T-helper 1 cell treated with Interleukin-12 subunit alpha and Interleukin-12 subunit beta and Interleukin-4 antibody, amounts not matched to agents 30 ng/mL and 1 ng/mL, for 36 hours (primary cell): Measurements from ENCODE around the gene GPAM. TPM values are rescaled to one million over a fixed set of nuclear protein-coding genes. Genes with fewer than 3 reads are reported as not detected.

ENCODE experiments used
- intact Hi-C: fragments of 100-400 bp; cut with micrococcal nuclease; formaldehyde crosslinking; loops from one replicate; pipeline ENCODE4 v1.15.1; 2024
- total RNA-seq: library from RNA; stranded (reverse); gene quantifications from 2 replicates; pipeline ENCODE4 v1.2.3, GENCODE V29; 2022

Gene GPAM
- total RNA-seq, 1 donor from 2014 or later: 7.5 TPM

GRCh38 chr10:112184052-112184371 is 447 bp upstream of the GPAM start:
- intact Hi-C loops: loop anchor here (2.0 to 10.0 kb wide), 6 partner anchors 348 to 1991 kb away; partner anchors contain the start of genes CCDC186, DUSP5 and SMNDC1

DNA sequence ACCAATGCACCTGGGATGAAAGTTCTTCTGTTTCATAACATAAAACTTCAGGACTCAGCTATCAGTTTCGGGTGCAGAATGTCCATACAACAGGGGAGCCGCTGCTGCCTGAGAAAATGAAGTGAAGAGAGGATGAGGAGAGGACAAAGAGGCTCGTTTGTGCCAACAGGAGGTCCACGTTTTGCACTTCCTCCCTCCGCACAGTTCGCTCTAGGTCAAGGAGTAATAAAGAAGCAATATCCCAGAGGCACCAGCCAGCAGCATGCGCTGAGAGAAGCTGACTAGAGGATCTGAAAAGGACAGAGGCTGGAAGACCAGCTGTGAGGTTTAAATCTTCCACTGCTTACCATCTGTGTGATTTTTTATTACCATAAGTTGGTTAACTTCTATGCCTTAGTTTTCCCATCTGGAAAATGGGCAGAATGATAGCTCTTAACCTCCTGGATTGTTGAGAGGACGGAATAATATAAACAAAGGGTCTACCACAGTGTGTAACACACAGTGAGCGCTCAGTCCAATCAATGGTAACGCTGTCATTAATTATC is 709 bp downstream of the GPAM start:
- intact Hi-C loops: loop anchor here (1.0 to 10.0 kb wide), 10 partner anchors 46 to 1958 kb away; partner anchors contain the start of genes BBIP1, DUSP5, SHOC2 and SMNDC1

DNA sequence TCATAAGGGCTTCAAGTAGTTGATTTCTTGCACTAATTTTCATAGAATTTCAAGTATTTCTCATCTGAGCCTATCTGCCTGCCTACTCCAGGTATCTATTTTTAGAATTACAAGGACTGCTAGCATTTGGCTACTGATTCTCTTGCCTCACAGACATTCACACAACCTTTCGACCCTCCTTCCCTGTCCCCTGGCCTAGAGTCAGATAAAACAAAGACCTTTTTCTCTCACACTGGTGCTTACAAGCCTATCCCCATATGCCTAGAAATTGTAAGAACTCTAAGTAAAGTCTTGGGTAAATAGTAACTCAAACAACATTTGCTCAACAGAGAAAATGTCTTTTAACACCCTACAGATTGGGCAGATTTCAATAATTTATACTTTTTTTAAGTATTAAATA is 6.3 kb downstream of the GPAM start:
- intact Hi-C loops: no loop called here

GRCh38 chr10:112176543-112176942 is 7.0 kb downstream of the GPAM start:
- intact Hi-C loops: no loop called here

DNA sequence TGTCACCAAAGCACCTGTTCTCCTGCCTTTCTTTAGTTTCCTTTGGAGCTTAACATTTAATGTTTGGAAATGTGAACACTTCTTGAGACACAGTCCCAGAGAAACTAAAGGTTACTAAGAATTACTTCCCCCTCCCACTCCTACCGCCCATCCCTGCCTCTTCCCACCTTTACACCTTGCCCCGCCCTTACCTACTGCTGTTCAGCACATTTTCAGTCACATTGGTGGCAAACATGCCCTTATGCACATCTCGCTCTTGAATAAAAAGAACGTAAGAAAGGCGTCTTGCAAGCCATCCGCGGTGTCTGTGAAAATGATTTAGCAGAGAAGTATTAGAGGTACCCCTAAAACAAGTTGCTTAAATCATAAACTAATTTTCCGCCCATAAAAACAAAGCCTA is 8.2 kb downstream of the GPAM start:
- intact Hi-C loops: no loop called here

- intact Hi-C loops: no loop called here
These were observed 10.4 kb downstream of the GPAM start for GRCh38 chr10:112173206-112173605.

DNA sequence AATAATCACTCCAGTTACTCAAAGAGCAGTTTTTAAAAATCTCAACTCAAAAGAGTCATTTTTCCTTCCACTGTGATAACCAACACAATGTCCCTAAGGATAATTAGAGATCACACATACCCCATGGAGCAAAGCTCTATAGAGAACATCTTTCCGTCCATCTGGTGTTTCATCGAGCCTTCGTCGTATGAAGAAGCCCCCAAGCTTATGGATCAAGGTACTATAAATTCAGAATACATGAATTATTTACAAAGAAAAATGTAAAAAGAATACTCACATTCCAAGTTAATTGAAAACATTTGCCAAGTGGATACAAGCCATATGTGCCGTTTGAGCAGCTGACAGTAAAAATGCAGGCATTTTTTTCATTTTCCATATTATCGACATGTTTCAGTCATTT is 14.8 kb downstream of the GPAM start:
- intact Hi-C loops: no loop called here

GRCh38 chr10:112166800-112167199 is 16.8 kb downstream of the GPAM start:
- intact Hi-C loops: no loop called here

- intact Hi-C loops: no loop called here
These were observed 21.6 kb downstream of the GPAM start for GRCh38 chr10:112161757-112162518.

DNA sequence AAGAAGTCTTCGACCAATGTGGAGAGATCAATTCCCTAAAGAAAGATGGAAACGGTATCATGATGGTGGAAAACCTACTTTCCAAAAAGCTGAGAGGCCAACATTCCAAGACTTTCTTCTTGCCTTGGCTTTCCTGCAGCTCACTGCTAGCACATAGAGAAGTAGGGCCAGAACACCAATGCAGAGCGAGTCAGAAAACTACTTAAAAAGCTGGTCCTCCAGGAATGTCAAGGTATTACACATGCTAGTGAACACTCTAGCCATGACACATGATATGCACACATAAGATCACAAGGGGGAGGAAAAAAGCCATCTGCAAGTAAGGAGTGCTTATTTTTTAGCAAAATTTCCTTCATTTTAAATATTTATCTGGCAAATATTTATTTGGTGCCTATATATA is 22.7 kb downstream of the GPAM start:
- intact Hi-C loops: no loop called here

DNA sequence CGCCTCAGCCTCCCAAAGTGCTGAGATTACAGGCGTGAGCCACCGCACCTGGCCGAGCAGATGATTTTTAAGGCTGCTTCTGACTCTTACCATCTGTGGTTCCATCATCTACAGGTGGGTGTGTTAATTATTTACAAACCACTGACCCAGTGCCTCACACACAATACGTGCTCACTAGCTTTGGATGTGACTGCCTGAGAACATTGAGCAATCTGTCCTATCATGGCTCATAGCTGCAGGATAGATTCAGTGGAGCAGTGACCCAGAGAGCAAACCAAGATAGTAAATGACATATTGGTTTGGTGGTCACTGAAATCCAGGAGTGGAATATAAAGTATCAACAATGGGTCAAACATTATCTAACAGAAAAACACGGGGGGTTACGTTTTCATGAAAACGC is 24.1 kb downstream of the GPAM start:
- intact Hi-C loops: no loop called here

GRCh38 chr10:112151524-112152039 is 32.0 kb downstream of the GPAM start:
- intact Hi-C loops: no loop called here

GRCh38 chr10:112148331-112148730 is 35.2 kb downstream of the GPAM start:
- intact Hi-C loops: no loop called here

DNA sequence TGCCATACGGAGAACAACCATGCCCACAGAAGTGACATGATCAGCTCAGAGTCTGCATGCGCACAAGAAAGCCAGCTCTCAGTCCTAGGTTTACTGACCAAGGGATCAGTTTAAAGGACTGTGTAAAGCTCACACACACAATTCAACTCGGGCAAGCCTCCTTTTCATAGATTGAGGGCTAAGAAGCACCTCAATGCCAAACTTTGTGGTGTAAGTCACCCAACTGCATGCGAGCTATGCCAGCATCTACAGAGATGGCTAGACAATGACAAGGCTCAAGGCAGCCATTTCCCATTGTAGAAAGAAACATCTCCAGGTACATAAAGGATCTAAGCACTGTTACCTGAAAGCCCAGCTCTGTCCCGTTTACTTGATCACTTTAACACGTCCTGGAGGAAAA is 36.8 kb downstream of the GPAM start:
- intact Hi-C loops: no loop called here

DNA sequence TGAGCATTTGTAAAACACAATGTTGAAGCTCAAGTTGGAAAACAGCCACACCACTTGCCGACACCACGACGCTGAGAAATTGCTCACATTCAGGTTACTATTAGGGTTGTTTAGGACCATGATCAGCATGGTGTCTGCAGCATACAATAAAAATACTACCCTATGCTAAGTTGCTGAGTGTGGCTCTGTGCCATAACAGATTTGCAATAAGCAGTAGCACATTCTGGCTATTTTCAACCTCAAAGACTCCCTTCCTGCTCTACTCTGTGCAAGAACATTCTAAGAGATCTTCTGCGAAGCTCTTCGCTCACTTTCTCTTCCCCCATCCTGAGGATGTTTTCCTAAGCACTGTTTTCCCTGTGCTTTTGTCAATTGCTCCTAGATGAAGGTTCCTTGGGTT is 38.3 kb downstream of the GPAM start:
- intact Hi-C loops: no loop called here

GRCh38 chr10:112143420-112143819 is 40.1 kb downstream of the GPAM start:
- intact Hi-C loops: no loop called here

- intact Hi-C loops: loop anchor here (2.0 kb wide), 1 partner anchor 1530 kb away; no protein-coding TSS in a partner anchor
These were observed 42.3 kb downstream of the GPAM start for GRCh38 chr10:112141292-112141691.

- intact Hi-C loops: loop anchor here (1.0 to 2.0 kb wide), 2 partner anchors 332 to 1530 kb away; no protein-coding TSS in a partner anchor
These were observed 43.2 kb downstream of the GPAM start for GRCh38 chr10:112140110-112140970.

- intact Hi-C loops: no loop called here
These were observed 44.4 kb downstream of the GPAM start for GRCh38 chr10:112139176-112139575.

DNA sequence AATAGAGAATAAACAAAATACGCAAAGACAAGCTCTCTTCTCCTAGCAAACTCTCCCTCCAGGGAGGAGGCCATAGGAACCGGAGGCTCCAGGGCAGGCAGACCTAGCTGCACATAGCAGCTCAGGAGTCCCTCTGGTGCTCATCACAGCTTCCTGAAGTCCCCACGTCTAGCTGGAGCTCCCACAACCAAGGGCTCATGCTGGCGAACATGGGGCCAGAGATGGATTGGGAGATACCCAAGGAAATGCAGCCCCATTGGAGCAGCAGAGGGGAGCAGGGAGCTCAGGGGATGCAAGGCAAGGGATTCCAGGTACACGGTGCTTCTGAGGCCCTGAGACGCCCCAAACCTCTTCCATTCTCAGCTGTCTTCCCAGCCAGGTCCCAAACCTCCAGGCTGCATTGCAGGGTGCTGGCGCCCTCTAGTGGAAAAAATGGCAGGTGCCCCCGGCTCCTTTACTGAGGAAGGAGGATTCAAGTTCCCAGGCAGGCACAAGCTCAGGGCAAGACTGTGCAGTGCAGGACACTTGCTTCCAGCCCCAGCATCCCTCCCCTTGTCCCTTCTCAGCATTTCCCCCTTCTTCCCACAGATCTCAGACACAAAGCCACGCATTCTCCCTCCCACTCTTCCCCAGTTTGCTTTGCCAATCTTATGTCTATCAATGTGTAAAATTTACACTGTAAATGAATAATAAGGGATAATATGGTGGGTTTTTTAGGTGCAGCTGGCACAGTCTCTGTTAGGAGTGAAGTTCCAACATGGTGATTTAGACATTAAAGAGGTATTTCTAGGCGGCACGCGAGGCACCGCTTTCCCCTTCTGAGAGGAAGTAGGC is 46.2 kb downstream of the GPAM start:
- intact Hi-C loops: loop anchor here (1.0 kb wide), 3 partner anchors 46 to 298 kb away; partner anchors contain the start of gene GPAM
